Embryonic facial prominence (tissue), 1 donor: Measurements from ENCODE around the gene GEMIN5.
A peak's percentile ranks its signal among the peaks of the same experiment; 100 is the strongest.

ENCODE experiments used
- DNase-seq: peaks from one replicate; pipeline ENCODE4 v3.0.0-alpha.2; 2016; ENCODE audit errors: extremely low spot score

Gene GEMIN5

GRCh38 chr5:154892369-154892771, 45.6 kb downstream of the GEMIN5 start:
- no peak for DNase-seq

DNA sequence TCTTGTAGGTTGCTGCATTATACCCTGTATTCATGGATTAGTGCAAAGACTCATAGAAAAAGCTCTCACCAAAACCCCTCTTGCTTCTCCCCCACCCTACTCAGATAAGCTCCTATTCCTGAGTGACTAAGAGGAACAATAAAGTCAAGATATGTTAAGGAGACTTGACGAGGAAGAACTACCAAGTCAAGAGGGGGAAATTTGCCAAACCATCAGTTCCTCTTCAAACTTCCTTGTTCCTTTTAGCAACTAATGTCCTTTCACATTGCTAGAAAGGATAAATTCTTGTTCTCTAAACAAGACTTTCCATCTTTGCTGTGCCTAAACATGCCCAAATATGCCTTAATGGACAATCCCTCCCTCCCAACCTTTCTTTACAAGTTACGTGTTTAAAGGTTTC, 52.6 kb downstream of the GEMIN5 start:
- DNase-seq: no peak

DNA sequence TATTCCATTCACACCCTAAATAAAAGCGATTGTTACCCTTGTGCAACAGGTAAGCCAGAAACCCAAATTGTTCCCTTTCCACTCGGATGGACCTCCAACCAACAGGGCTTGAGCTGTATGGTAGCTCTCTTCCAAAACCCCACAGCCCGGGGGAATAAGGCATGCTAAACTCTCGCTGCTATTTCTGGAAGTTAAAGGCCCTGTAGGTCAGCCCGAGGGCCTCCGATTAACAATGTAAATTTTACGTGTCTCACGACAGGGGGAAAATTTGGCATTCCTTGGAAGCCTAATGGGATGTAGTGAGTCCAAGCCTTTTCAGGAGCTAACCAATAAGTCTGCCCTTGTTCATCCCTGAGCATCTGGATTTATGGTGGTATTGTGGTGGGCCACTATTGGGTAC, 53.6 kb downstream of the GEMIN5 start:
- no peak for DNase-seq

GRCh38 chr5:154881986-154882385, 56.0 kb downstream of the GEMIN5 start:
- DNase-seq: no peak

DNA sequence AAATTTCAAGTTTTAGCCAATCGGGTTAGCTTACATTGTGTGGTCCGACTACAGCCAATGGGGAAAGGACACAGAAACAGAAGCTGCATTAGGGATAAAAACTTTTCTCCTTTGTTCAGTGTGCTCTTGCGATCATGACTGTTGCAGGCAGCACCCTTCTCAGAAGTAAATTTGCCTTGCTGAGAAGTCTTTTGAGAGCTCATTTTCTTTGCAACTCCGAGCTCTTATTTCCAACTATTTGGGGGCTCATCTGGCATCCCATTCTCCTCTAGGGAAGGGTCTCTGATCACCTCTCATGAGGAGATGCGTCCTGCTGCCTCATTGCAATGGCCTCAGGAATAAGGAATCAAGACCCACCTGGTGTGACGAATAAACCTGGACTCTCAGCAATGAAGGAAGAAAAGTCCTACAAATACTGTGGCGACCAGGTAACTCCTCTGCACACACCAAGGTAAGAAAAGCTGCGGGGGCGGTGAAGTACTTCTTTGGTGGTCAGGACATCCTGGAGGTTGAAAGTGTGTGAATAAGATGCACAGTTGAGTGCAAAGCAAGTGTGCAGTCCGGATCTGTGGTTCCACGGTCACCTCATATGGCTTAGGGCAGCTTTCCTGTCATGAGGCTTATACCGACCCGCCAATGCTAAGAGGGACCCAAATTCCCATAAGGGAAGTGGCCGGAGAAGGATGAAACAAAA, 59.2 kb downstream of the GEMIN5 start:
- no peak for DNase-seq

DNA sequence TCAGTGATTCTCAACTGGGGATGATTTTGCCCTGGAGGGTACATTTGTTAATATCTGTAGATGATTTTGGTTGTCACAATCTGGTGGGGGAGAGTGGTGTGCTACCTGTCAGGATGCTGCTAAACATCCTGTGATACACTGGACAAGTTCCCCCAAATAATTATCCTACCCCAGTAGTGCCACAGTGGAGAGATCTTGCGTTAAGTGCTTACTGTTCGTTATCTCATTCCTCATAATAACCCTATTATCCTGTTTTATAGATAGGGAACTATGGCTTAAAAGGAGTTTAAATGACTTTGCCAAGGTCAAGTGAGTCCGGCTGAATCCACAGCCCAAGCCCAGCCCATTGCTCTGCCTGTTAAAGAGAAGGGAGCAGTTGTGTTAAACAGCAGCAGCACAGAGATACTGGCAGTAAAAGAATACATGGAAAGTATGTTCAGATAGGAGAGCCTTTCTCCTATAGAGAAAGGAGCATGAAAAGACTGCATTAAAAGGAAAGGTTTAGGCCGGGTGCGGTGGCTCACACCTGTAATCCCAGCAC, 64.2 kb downstream of the GEMIN5 start:
- DNase-seq: no peak

DNA sequence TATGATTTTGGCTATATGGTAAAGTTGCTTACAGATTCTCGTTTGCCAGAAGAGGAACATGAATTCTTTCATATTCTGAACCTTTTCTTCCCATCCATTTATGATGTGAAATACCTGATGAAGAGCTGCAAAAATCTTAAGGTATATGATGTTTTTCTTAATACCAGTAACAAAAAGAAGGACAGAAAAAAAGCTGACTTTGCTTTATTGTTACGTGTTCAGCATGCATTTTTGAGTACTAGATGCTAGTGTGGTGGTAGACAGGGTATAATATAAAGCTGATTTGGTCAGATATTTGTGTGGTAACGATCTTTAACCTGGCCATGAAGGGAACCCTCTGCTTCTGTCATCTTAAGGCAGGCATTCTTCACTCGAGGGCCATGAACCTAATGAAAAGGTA, 66.3 kb downstream of the GEMIN5 start:
- DNase-seq: no peak

- DNase-seq: no peak
Observed at GRCh38 chr5:154868702-154869101, 69.3 kb downstream of the GEMIN5 start.

- DNase-seq: no peak
Observed at GRCh38 chr5:154866841-154867240, 71.2 kb downstream of the GEMIN5 start.

GRCh38 chr5:154865466-154866184, 72.4 kb downstream of the GEMIN5 start:
- DNase-seq: no peak

DNA sequence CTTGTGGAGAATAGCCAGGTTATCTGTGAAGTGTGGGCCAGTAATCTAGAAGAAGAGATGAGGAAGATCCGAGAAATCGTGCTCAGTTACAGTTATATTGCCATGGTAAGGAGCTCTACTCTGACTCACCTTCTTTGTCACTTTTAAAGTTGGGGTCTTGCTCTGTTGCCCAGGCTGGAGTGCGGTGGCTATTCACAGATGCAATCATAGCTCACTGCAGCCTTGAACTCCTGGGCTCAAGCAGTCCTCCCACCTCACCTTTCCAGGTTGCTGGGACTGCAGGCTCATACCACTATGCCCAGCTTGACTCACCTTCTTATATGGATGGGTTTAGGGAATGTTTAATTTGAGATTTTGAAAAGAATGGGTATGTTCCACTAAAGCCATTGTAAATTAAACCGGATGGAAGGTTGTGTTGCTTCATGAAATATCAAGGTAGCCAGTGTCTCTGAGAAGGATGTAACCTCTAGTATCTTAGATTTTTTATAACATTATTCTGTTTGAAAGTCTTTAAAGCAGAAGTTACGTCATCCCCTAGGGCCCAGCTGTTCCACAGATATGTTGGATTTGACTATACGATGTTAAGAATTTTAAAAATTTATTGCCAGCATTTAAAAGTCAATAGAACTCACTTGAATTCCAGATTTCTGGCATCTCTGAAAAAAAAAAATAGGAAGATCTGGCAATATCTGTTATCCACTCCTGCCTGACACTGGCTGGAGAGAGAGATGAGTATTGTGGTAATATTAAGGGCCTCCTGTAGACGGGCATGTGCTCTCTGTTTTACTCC, 74.5 kb downstream of the GEMIN5 start:
- no peak for DNase-seq

- no peak for DNase-seq
Observed at GRCh38 chr5:154862766-154863165, 75.2 kb downstream of the GEMIN5 start.

- no peak for DNase-seq
Observed at GRCh38 chr5:154861946-154862345, 76.1 kb downstream of the GEMIN5 start.

GRCh38 chr5:154860765-154861164, 77.2 kb downstream of the GEMIN5 start:
- DNase-seq: no peak

DNA sequence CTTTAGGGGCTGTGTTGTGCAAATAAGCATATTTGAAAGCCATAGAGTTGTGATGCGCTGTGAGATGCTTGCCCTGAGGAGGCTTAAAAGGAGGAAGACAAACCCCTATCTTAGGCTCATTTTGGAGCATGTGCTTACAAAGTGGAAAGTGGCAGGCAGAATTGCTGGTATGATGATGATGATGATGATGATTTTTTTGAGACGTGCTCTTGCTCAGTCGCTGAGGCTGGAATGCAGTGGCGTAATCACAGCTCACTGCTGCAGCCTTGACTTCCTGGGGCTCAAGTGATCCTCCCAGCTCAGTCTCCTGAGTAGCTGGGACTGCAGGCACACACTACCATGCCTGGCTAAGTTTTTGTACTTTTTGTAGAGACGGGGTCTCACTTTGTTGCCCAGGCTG, 77.9 kb downstream of the GEMIN5 start:
- DNase-seq: no peak

GRCh38 chr5:154858972-154859871, 78.8 kb downstream of the GEMIN5 start:
- no peak for DNase-seq

GRCh38 chr5:154858297-154858971, 79.6 kb downstream of the GEMIN5 start, which contains the start of gene CNOT8:
Gene CNOT8, plus strand, starts transcription at chr5:154858627. Its CDS starts 4,652 bp downstream, at chr5:154863279.
- DNase-seq: peak; percentile 97

DNA sequence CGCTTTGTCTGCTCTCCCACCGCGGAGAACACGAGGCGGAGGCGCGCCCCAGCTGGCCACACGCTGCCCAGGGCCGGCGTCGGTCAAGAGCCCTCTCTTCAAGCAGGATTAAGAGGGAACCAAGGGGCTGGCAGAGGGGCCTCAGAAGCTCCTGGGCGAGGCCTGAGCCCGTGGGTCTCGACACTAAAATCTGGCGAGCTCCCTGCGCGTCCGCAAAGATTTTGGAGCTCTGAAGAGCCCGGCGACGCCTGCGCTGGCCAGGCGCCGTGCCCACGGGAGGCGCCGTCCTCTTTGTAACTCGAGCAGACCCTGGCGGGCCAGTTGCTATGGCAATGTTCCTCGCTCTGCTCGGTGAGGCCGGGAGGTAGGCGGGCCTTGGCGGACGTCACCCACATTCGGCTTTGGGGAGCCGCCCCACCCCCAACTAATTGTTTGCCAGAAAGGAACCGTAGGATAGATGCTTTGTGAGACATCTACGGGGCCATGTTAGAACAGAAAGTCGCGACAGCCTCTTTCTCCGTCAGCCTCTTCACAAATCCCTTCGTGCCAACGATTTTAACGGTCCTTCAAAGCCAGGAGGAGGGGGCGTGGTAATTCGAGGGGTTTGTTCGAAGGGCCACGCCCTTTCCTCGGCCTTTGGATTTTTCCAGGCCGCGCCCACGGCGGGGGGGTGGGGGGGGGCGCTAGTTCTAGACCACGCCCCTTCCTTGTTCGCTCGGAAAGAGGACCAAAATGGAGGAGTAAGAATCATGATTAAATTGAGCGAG, 80.3 kb downstream of the GEMIN5 start:
- peak; percentile 94 for DNase-seq

- no peak for DNase-seq
Observed at GRCh38 chr5:154851351-154851750, 86.7 kb downstream of the GEMIN5 start.
